Measurements from ENCODE around the gene DPT.

The DPT gene

DNA sequence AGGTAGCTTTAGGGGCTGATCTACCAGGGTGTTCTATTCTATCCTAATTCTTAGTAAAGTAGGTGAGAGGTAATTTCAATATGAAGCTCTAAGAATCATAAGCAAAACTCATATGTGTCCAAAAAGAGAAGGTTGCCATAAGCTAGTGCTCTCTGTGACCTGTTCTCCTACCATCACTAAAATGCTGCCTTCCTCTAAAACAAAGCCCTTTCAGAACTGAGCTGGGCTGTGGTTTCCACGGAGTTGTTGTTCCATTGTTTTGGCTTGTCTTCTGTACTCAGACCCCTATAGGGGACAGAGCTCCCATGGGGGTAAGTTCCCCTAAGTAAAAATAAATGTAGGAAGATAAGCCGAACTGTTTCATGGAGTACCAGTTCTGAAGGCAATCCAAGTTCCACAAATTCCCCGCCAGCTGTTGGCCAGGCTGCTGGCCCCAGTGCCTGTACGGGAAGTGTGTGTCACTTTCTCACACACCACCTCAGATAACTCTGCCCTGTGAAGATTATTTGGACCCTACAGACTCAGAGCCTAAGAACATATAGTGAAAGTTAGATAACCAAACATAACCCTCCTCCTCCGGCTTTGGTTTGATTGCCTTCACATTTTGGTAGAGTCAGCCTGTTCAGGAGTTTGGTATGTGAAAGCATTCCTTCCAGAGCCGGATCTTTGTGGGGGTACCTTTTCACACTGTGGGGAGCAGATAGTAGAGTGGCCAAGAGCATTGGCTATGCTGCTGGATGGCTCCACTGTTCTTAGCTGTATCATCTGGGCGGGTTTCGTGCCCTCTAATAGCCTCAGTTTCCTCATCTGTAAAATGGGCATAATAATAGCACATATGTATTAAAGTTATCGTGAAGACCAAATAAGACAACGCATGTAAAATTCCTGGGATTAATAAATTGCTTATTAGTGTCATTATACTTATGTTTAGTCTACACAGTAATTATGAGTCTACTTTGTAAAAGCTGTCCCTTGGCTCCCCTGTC, 10.8 kb downstream of the DPT start:
- H3K27ac ChIP-seq = no peak overlapping the region
- TF ChIP-seq CTCF (conservative IDR thresholded peaks at IDR 0.05) (no peak), ZFX (IDR thresholded peaks at IDR 0.05) (no peak)

GRCh38 chr1:168714012-168714411, 15.0 kb downstream of the DPT start:
- no peak overlapping the region for H3K27ac ChIP-seq
- no peak for TF ChIP-seq CTCF (conservative IDR thresholded peaks at IDR 0.05)
- no peak for TF ChIP-seq ZFX (IDR thresholded peaks at IDR 0.05)

DNA sequence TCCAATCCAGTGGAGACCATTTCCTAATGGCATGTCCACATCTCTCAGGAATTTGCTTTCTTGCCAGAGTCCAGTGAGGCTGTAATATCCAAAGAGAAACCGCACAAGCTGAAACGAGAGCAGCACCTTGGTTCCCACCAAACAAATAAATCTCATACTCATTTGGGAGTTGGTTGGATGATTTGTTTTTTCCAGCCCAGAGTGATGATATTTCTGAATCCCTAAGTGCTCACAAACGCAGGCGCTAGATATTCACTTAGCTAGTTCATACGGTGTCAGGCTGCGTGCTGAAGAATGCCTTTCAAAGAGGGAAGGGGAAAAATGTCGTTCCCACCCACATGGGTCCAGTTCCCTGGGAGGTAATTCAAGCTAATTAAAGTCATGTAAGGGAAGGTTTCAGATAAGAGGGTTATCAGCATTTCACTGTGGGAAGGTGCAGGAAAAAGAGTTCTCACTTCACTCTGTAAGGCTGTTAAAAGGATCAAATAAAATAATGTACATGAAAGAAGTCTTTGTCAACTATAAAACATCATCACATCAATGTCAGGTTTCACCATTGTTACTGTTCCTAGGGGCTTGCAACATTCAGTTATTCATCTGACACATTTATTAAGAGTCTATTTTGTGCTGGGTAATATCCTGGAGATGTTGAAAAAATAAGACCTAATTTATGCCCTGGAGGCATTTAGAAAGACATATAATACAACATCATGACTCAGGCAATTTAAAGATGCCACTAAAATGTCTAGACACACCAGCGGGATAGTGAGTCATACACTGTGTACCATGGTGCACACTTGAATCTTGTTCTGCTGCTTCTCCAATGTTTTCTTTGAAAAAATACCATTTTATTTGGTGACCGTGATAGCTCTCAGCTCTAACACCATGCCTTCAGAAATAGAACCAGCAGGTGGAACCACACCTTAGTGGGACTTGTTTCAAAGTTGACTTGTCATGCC, 19.3 kb downstream of the DPT start:
- TF ChIP-seq CTCF (conservative IDR thresholded peaks at IDR 0.05) = no peak
- no peak overlapping the region for H3K27ac ChIP-seq

DNA sequence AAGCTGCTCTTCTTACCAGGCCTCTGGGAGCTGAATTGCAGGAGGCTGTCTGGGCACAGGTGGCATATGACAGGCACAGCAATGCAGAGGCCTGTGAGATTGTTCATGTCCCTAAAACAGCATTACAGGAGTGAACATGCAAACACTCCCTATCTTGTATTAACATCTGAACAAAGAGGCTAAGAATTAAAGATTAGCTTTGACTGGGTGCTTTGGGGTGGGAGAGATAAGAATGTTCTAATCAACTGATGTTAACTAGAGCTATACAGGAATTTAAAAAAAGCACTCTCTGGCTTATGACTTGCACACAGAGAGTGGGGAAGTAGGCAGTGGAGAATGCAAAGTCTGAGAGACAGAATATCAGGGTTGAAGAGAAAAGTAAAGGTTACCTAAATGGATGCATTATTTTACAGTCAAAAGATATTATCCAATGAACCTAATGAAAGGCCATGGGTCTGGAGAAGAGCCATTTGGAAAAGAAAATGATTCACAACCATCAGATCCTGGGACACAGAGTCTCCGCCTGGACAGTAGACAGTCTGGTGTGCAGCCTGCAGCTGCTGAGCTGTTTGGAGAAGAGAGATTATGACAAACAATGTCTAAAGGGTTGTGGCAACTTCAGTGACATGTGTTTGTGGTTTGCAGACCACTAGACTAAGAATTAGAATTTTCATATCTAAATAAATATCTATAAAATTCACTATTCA, 20.2 kb downstream of the DPT start:
- no peak for TF ChIP-seq ZFX (IDR thresholded peaks at IDR 0.05)
- no peak for TF ChIP-seq CTCF (conservative IDR thresholded peaks at IDR 0.05)
- no peak overlapping the region for H3K27ac ChIP-seq

GRCh38 chr1:168706391-168706992, 22.5 kb downstream of the DPT start:
- H3K27ac ChIP-seq = no peak overlapping the region
- TF ChIP-seq ZFX (IDR thresholded peaks at IDR 0.05) = no peak
- no peak for TF ChIP-seq CTCF (conservative IDR thresholded peaks at IDR 0.05)

DNA sequence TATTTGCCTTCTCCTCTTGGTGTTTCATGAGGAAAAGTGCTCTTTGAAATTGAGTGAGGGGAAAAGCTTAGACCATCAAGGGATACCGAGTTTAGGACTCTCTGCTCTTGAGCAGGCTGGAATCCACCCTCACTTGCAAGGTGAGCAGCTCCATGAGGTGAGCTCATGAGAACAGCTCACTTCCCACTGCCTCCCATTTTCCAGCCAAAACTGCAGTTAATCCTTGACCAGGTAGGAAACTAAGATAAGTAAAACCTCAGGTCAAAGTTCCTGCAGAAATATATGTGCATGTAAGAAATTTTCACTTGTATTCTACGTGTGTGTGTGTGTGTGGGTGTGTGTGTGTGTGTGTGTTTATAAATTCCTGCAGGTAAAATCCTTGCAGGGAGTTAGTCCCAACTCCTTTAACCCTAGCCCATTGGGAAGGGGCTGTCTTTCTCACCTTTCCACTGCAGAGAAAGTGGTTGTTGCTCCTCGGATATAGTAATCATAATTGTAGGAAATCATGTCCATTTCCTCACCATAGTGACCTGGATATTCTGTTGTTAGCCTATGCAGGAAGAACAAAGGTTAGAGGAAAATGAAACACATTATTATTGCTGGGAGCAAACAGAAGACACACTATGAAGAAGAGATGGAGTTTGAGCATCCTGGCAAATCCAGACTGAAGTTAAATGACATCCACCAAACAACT, 28.3 kb downstream of the DPT start:
- no peak overlapping the region for H3K27ac ChIP-seq
- no peak for TF ChIP-seq ZFX (IDR thresholded peaks at IDR 0.05)
- no peak for TF ChIP-seq CTCF (conservative IDR thresholded peaks at IDR 0.05)
